Neuronal stem cell (in vitro differentiated cells): ENCODE results near the gene AKAP1.

ENCODE experiments used
- DNase-seq: peaks from one replicate; pipeline ENCODE4 v3.0.0-alpha.2; 2013; ENCODE audit warnings: low spot score
- H2AFZ ChIP-seq: one replicate; pipeline ENCODE4 v1.6.1; 2013; ENCODE audit warnings: mild to moderate bottlenecking, low read length, inconsistent platforms
- H2AK5ac ChIP-seq: 2 replicates; pipeline ENCODE4 v1.6.1; 2013; ENCODE audit warnings: low read depth, mild to moderate bottlenecking, inconsistent platforms, low read length, moderate library complexity, mixed read lengths
- H2BK120ac ChIP-seq: 2 replicates; pipeline ENCODE4 v1.6.1; 2013; ENCODE audit warnings: low read depth, mild to moderate bottlenecking, inconsistent platforms, low read length, moderate library complexity, mixed read lengths
- H2BK12ac ChIP-seq: one replicate; pipeline ENCODE4 v1.6.1; 2013; ENCODE audit warnings: low read length, inconsistent platforms
- H2BK15ac ChIP-seq: 2 replicates; pipeline ENCODE4 v1.6.1; 2013; ENCODE audit warnings: mild to moderate bottlenecking, low read length, inconsistent platforms, mixed read lengths
- H2BK5ac ChIP-seq: one replicate; pipeline ENCODE4 v1.6.1; 2013; ENCODE audit warnings: inconsistent platforms, mild to moderate bottlenecking, low read length, moderate library complexity
- H3K14ac ChIP-seq: one replicate; pipeline ENCODE4 v1.6.1; 2013; ENCODE audit warnings: low read length, inconsistent platforms
- H3K18ac ChIP-seq: 2 replicates; pipeline ENCODE4 v1.6.1; 2013; ENCODE audit warnings: low read length, inconsistent platforms
- H3K23ac ChIP-seq: 2 replicates; pipeline ENCODE4 v1.6.1; 2013; ENCODE audit warnings: low read depth, mild to moderate bottlenecking, mixed read lengths, low read length, inconsistent platforms; ENCODE audit not compliant: poor library complexity
- H3K27ac ChIP-seq: replicated peaks from 3 replicates; pipeline ENCODE4 v1.5.1; 2013; ENCODE audit warnings: low read length, inconsistent platforms
- H3K27me3 ChIP-seq, 3 experiments: 2 replicates each; pipeline ENCODE4 v1.6.1; 2013; ENCODE audit warnings: low read length in 3 of 3, mild to moderate bottlenecking in 2 of 3, inconsistent platforms in 1 of 3, low read depth in 1 of 3, mixed read lengths in 1 of 3, moderate library complexity in 1 of 3; ENCODE audit not compliant: control insufficient read depth in 3 of 3, insufficient read depth in 3 of 3
- H3K36me3 ChIP-seq, 2 donors: replicated peaks in 1 of 2; 2 replicates each; pipeline ENCODE4 v1.6.1; 2013; ENCODE audit warnings: low read length in 2 of 2; ENCODE audit not compliant: control insufficient read depth in 2 of 2, insufficient read depth in 2 of 2
- H3K4ac ChIP-seq: 2 replicates; pipeline ENCODE4 v1.6.1; 2013; ENCODE audit warnings: inconsistent platforms, mild to moderate bottlenecking, low read length, moderate library complexity
- H3K4me1 ChIP-seq, 2 donors: 1 replicate in 1 of 2; 2 replicates in 1 of 2; pipeline ENCODE4 v1.6.1; 2013; ENCODE audit warnings: low read length in 2 of 2, low read depth in 1 of 2; ENCODE audit not compliant: control insufficient read depth in 2 of 2, insufficient read depth in 1 of 2
- H3K4me2 ChIP-seq: one replicate; pipeline ENCODE4 v1.6.1; 2013; ENCODE audit warnings: mild to moderate bottlenecking, low read length, inconsistent platforms; ENCODE audit not compliant: insufficient read depth, poor library complexity, severe bottlenecking
- H3K4me3 ChIP-seq, 2 donors: 2 replicates each; pipeline ENCODE4 v1.5.1; 2013; ENCODE audit warnings: low read length in 2 of 2, mild to moderate bottlenecking in 2 of 2, inconsistent platforms in 1 of 2, moderate library complexity in 1 of 2
- H3K79me1 ChIP-seq: one replicate; pipeline ENCODE4 v1.6.1; 2013; ENCODE audit warnings: low read depth, mild to moderate bottlenecking, inconsistent platforms, low read length, moderate library complexity
- H3K9ac ChIP-seq: one replicate; pipeline ENCODE4 v1.6.1; 2013; ENCODE audit warnings: mild to moderate bottlenecking, low read depth, low read length, inconsistent platforms; ENCODE audit not compliant: poor library complexity
- H3K9me3 ChIP-seq, 2 donors: replicated peaks in 1 of 2; 2 replicates each; pipeline versions ENCODE3 to v1.6.1; 2013; ENCODE audit warnings: low read length in 2 of 2, mild to moderate bottlenecking in 2 of 2, inconsistent platforms in 1 of 2, low read depth in 1 of 2, mixed read lengths in 1 of 2, moderate library complexity in 1 of 2; ENCODE audit not compliant: control insufficient read depth in 2 of 2, insufficient read depth in 1 of 2
- H4K8ac ChIP-seq: one replicate; pipeline ENCODE4 v1.6.1; 2013; ENCODE audit warnings: low read depth, mild to moderate bottlenecking, inconsistent platforms, low read length, moderate library complexity
- H4K91ac ChIP-seq: one replicate; pipeline ENCODE4 v1.6.1; 2013; ENCODE audit warnings: low read length, low read depth, mild to moderate bottlenecking, inconsistent platforms; ENCODE audit not compliant: poor library complexity
- WGBS, 2 donors: extraction: QIAGEN DNeasy Blood & Tissue Kit; methylation state at CpG; one replicate each; pipeline ENCODE4 v1.1.7; 2013; ENCODE audit warnings: missing lambda C conversion rate in 2 of 2, mixed read lengths in 1 of 2; ENCODE audit not compliant: insufficient read length in 2 of 2, insufficient replicate concordance in 1 of 2; ENCODE audit errors: extremely low coverage in 2 of 2; 5-methylcytosine and 5-hydroxymethylcytosine counted together

Gene AKAP1

DNA sequence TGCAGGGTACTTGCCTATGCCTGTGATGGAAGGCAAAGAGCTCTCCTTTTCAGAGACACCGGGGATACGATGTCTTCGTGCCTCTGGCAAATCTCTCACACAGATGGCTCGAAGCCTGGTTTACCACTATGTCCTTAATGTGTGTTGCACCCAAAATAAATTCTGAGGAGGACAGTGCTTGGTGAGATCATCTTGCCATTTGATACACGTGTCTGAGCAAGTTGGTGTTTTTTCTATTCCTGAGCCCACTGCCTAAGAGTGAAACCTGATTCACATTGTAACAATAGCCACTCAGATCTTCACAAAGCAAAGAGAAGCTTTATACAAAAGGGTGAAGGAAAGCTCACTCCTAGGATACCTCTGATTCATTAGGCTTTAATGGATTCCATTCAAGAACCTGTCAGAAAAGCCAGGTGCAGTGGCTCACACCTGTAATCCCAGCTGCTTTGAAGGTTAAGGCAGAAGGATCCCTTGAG is 33.1 kb upstream of the AKAP1 start:
- no peak overlapping the region for H2BK12ac ChIP-seq
- H2BK120ac ChIP-seq = no peak overlapping the region

DNA sequence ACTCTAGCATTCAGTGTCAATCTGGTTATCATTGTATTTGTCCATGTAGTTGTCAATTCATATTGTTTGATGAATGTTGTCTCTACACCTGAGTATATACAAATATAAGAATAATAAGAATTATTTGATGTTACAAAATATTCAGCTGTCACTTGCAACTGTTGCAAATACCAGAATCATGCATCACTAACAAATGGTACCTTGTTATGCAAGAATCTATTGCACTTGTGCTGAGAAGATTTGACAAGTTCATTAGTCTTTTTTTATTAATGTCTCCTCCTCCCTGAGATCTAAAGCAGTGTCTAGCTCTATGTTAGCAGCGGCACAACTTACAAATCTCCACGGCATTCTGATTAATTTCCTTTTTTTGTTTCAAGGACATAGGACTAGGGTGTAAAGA is 22.2 kb upstream of the AKAP1 start:
- Histone ChIP-seq H3K27me3 (no peaks in the 10 kb centered on the region), H3K4ac (no peak overlapping the region), H3K4me1 (peaks cover 0 to under 1% of the 10 kb centered on the region in 2 donors), H3K14ac (no peak overlapping the region), H3K79me1 (no peaks in the 10 kb centered on the region), H2AK5ac (no peak overlapping the region), H4K91ac (no peak overlapping the region), H3K23ac (no peak overlapping the region), H3K4me2 (no peak overlapping the region), H2BK120ac (no peak overlapping the region), H3K9ac (no peak overlapping the region), H3K18ac (no peak overlapping the region), H4K8ac (no peak overlapping the region), H2BK12ac (no peak overlapping the region), H3K9me3 (no peaks in the 10 kb centered on the region), H3K4me3 (no peak overlapping the region), H2BK5ac (no peak overlapping the region), H3K27ac (no peak overlapping the region), H2BK15ac (no peak overlapping the region), H2AFZ (no peak overlapping the region), H3K36me3 (no peaks in the 10 kb centered on the region)
- WGBS, 2 donors = no CpG with 5 or more reads among the region's 2 CpGs
- DNase-seq = no peak

More for the DNA sequence above, 33.1 kb upstream of the AKAP1 start:
- Histone ChIP-seq H3K9ac (no peak overlapping the region), H3K9me3 (peaks cover 0 to 2% of the 10 kb centered on the region in 2 donors), H2AK5ac (no peak overlapping the region), H3K4ac (no peak overlapping the region), H2AFZ (peak overlapping the region; percentile 4), H3K79me1 (peaks cover 2% of the 10 kb centered on the region), H3K23ac (no peak overlapping the region), H3K14ac (no peak overlapping the region), H4K91ac (no peak overlapping the region), H3K18ac (peak overlapping the region; percentile 90), H2BK15ac (no peak overlapping the region), H2BK5ac (no peak overlapping the region), H3K4me3 (no peak overlapping the region), H3K27me3 (no peaks in the 10 kb centered on the region), H3K4me2 (no peak overlapping the region), H3K36me3 (no peaks in the 10 kb centered on the region), H4K8ac (no peak overlapping the region), H3K27ac (peak overlapping the region; percentile 74), H3K4me1 (peaks cover 7 to 9% of the 10 kb centered on the region in 2 donors)
- no peak for DNase-seq
- WGBS, 2 donors = no CpG with 5 or more reads among the region's 5 CpGs

DNA sequence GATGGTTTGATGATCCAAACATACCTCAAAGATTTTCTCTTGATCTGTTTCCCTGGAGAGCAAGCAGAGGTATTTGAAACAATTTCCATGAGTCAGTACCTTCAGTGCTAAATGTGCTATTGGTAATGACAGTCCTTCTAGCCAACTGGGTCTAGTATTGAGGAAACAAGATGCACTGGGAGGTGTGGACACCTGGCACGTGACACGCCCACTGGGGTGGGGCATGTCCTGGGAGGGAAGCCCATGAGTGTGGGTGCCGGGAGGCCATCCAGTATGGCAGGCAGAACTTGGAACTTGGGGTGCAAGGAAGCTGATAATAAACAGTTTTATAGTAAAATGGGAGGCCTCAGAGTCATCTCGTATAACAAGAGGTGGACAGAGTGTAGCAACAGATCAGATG is 17.9 kb upstream of the AKAP1 start:
- Histone ChIP-seq H3K9ac (no peak overlapping the region), H3K36me3 (no peaks in the 10 kb centered on the region), H2BK15ac (no peak overlapping the region), H3K18ac (no peak overlapping the region), H3K4ac (no peak overlapping the region), H2AK5ac (no peak overlapping the region), H4K91ac (no peak overlapping the region), H2BK120ac (no peak overlapping the region), H3K14ac (no peak overlapping the region), H3K4me3 (no peak overlapping the region), H3K4me1 (peaks cover 7 to 13% of the 10 kb centered on the region in 2 donors), H3K79me1 (no peaks in the 10 kb centered on the region), H4K8ac (no peak overlapping the region), H2BK5ac (no peak overlapping the region), H2AFZ (no peak overlapping the region), H3K4me2 (no peak overlapping the region), H3K27ac (no peak overlapping the region), H3K9me3 (no peaks in the 10 kb centered on the region), H2BK12ac (no peak overlapping the region), H3K27me3 (no peaks in the 10 kb centered on the region), H3K23ac (no peak overlapping the region)
- WGBS, 2 donors = no CpG with 5 or more reads among the region's 4 CpGs
- no peak for DNase-seq

DNA sequence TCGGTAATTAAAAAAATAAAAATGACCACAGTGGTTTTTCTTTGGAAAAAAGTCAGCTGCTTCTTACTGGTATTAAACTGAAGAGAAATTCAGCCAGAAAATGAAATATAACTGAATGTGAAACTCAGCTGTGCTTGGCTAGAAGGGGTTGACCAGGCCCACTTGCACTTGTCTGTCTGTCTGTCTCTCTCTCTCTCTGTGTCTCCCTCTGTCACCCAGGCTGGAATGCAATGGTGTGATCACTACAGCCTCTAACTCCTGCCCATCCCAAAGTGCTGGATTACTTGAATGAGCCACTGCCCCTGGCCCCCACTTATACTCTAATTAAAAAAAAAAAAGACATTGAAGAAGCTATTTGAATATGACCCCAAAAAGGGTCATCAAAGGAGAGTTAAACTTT is 17.3 kb upstream of the AKAP1 start:
- Histone ChIP-seq H3K4me2 (no peak overlapping the region), H3K27me3 (no peaks in the 10 kb centered on the region), H3K9me3 (no peaks in the 10 kb centered on the region), H4K8ac (no peak overlapping the region), H4K91ac (no peak overlapping the region), H2AFZ (peak overlapping the region; percentile 66), H3K36me3 (no peaks in the 10 kb centered on the region), H3K4ac (no peak overlapping the region), H3K14ac (no peak overlapping the region), H3K9ac (no peak overlapping the region), H2AK5ac (no peak overlapping the region), H3K79me1 (no peaks in the 10 kb centered on the region), H2BK5ac (no peak overlapping the region), H3K4me1 (peaks cover 7 to 17% of the 10 kb centered on the region in 2 donors), H3K27ac (no peak overlapping the region), H3K23ac (no peak overlapping the region), H3K18ac (no peak overlapping the region), H2BK15ac (no peak overlapping the region), H2BK120ac (no peak overlapping the region), H3K4me3 (no peak overlapping the region), H2BK12ac (no peak overlapping the region)
- no peak for DNase-seq
- WGBS, 2 donors = no CpG with 5 or more reads among the region's 1 CpG
